HG03135 (cell line): ENCODE results near the gene SECISBP2L.

Source experiments
- ATAC-seq: cut with Tn5 transposase; IDR thresholded peaks from one replicate; pipeline ENCODE4 v1.9.1; 2021; ENCODE audit warnings: mild to moderate bottlenecking, moderate library complexity; ENCODE audit not compliant: unreplicated experiment

SECISBP2L gene

DNA sequence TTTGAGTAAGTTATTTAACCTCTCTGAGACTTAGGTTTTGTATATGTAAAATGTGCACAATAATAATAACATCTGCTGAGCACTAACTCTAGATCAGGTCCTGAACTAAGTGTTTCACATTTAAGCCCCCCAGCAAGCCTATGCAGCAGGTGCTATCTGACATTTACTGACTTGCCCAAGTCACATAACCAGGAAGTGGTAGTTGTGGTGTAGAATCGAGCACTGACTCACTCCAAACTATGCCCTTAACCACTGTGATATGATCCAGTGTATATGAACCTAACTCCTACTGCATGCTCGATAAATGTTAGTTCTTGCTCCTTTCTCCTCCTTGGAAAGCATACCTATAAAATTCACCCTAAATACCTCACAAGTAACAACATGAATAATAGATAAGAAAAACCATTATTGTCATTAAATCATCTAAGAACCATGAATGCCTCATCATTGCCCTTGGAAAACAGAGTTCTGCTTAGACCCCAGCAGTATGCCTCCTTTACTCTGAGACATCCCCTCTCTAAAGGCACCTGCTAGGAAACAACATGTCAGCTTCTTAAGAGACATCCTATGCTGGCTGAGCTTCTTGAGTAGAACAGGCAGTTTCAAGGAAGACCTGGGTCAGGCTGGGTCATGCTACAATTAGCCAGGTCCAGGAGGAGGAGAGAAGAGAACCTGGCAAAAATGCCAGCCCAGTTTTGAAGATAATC is 79.5 kb downstream of the SECISBP2L start:
- peak; percentile 66 for ATAC-seq

- ATAC-seq: no peak
These were observed 80.3 kb downstream of the SECISBP2L start for GRCh38 chr15:48965972-48966371.

DNA sequence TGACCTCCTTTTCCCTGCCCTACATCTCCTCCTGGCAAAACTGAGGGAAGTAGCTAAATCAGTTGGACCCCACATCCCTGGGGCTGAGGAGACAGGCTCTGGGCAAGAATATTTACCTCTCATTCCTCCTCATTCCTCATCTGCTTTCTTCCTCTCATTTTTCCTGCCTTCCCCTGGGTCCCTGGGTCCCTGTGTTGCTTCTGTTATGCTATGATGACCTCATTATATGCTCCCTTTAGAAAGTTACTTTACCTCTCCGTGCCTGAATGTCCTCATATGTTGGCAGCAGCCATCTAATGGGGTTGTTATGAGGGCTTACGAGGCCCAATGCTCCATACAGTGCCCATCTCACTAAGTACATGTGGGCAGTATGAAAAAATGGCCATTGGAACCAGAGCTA is 81.3 kb downstream of the SECISBP2L start:
- ATAC-seq: no peak

DNA sequence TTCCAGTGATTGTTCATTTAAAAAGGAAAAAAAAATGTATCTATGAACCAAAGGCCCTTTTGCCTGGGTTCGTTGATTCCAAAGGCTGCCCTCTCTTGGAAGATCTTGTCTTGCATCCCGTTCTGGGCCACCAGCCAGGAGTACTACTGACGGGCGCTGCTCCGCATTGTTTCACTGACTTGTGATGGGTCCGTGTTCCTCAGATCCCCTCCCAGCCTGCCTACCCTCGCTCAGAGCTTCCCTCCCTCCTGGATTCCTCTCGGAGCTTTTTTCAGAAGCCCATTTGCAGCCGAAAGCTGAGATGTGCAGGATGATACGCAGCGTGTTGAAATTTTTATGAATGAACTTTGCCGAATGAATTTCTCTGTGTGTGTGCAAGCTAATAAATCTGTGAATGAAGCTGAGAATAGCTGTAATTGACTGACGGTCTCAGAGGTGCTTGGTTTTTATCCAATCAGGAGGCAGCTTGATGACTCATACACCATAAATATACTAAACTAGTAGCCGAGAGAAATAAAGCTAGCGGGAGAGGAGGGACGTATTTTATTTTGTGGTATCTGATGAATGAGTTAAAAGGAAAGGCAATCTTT is 82.6 kb downstream of the SECISBP2L start, which contains the start of gene SHC4:
TSS of gene SHC4 (minus strand) at position 396 of the 590 bp plus-strand sequence. CDS start 904 bp downstream, outside the sequence.
- ATAC-seq: no peak

- no peak for ATAC-seq
These were observed 83.4 kb downstream of the SECISBP2L start for GRCh38 chr15:48962662-48963523.

DNA sequence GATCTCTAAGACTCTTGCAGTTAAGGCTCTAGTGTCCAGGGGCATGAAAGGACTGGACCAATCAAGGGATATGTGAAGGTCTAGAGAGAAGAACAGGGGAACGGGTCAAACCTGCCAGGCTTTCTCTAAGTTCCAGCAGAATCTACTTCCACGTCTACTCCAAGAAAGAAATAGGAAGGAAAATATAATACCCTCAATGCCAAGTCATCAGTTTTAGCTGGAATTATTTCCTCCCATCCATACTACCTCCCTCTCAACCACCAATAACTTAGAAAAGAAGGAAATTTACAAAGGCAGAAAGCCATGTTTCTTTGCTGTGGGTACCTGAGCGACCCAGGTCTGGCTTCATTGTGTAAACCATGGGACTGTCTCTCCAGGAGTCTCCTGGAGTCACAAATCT is 90.3 kb downstream of the SECISBP2L start:
- ATAC-seq: no peak

GRCh38 chr15:48955370-48955769 is 90.9 kb downstream of the SECISBP2L start:
- no peak for ATAC-seq

DNA sequence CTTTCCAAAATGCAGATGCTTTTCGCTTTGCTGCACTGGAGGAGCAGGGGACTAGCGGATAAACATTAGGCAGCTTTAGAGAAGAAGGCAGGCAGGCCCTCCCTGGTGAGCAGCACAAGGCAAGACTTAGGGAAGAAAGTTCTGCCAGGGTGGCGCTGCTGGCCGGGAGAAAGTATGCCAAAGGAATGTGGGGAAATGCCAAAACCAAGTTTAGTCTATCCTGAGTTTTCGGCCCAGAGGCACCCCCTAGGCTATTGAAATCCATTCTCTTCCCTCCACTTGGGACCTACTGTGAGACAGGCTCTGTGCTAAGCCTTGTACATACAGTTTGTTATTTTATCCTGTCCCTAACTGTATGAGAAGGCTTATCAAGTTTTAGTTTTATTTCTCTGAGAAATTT is 91.7 kb downstream of the SECISBP2L start:
- no peak for ATAC-seq

DNA sequence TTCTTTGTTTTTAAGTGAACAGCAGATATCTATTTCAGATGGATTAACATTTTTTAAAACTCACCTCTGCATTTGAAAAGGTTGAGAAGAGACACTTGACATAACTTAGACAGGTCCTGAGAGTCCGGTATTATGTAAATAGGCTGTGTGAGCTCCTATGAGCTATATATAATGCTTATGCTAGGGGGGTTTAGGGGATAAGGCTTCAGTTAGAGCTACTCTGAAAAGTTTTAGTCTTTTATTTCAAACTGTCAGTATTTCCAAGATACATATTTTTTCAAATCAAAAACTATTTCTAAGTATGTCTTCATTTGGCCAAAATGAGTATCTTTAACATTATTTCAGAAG is 99.4 kb downstream of the SECISBP2L start:
- ATAC-seq: no peak

DNA sequence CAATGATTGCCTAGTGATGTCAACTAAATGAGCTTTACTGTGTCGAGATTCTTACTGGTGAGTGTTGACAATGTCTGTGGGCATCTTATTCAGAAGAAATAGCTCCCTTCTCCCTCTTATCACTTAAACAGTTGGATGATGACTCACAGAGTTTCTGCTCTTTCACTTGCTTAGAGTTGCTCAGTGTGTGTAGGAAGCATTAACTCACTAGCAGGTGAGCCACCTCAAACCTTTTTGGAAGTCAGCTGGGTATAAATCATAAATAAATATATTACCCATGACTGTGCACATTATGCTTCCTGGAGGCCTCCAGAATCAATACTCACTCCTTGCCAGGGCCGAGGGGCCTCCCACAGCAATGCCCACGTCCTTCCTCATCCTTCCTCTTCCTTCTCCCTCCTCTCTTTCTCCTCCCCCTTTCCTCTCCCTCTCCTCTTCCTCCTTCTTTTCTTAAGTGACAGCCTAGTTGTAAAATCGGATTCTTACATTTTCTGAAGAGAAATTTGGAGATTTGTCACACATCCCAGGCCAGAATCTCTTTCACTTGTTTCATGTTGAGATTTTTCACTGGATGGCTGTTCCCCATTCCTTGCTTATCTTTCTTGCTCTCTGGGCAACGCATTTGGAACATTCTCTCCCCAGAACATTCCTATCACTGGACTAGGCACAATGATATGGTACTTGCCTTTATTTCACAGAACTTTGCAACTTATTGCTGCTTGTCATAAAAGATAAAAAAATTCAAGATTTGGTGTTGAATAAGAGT is 100.0 kb downstream of the SECISBP2L start:
- ATAC-seq: no peak

DNA sequence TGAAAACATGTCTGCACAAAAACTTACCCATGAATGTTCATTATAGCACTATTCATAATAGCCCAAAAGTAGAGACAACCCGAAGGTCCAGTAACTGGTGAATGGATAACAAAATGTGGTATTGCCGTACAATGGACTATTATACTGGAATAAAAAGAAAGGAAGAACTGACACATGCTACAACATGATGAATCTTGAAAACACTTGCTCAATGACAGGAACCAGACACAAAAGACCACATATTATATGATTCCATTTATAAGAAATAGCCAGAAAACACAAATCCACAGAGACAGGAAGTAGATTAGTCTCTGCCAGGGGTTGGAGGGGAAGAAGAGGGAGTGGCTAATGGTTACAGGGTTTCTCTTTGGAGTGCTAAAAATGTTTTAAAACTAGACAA is 100.9 kb downstream of the SECISBP2L start:
- no peak for ATAC-seq

- ATAC-seq: no peak
These were observed 104.3 kb downstream of the SECISBP2L start for GRCh38 chr15:48941904-48942303.

- ATAC-seq: peak; percentile 76
These were observed 105.7 kb downstream of the SECISBP2L start for GRCh38 chr15:48940508-48940907.

GRCh38 chr15:48939648-48940047 is 106.6 kb downstream of the SECISBP2L start:
- no peak for ATAC-seq
